Subcutaneous preadipocyte (primary cell): ENCODE data around the gene CDC34. TPM values are rescaled to one million over a fixed set of nuclear protein-coding genes. Genes with fewer than 3 reads are reported as not detected.

Source experiments
- total RNA-seq: library from RNA; depleted of rRNA; stranded (reverse); fragments of >200 nt; gene quantifications from 2 replicates; pipeline ENCODE4 v1.2.3, GENCODE V29; 2012

Gene CDC34
- 41.5 and 44.8 TPM in 2 replicates for total RNA-seq

GRCh38 chr19:531753-532560 lies at the start of gene CDC34:
CDC34 (plus strand) TSS chr19:531760; CDS start chr19:531932, 172 bp downstream.

GRCh38 chr19:496112-496665 lies 35.4 kb upstream of the CDC34 start, which contains the start of gene MADCAM1:
MADCAM1 (plus strand) TSS chr19:496486; CDS start chr19:496500, 14 bp downstream.

GRCh38 chr19:507286-508203 lies 24.0 kb upstream of the CDC34 start, which contains the start of gene TPGS1:
TPGS1 (plus strand) TSS chr19:507497; CDS start chr19:507507, 10 bp downstream.

GRCh38 chr19:543910-544608 lies 12.5 kb downstream of the CDC34 start, which contains the start of gene GZMM:
GZMM (plus strand) TSS chr19:544053; CDS start chr19:544072, 19 bp downstream.

GRCh38 chr19:572140-572742 lies 40.7 kb downstream of the CDC34 start, which contains the start of gene BSG:
BSG (plus strand) TSS chr19:572596; CDS start chr19:572635, 39 bp downstream.

GRCh38 chr19:589693-590395 lies 58.3 kb downstream of the CDC34 start, which contains the start of gene HCN2:
HCN2 (plus strand) TSS chr19:589881; CDS start chr19:589946, 65 bp downstream.

Other genes with a start within 250 kb of the CDC34 start
- gene PLPP2, start 240.4 kb upstream of the CDC34 start, total RNA-seq, result 7.6 and 9.6 TPM in 2 replicates
- gene MIER2, start 187.0 kb upstream of the CDC34 start, total RNA-seq, result 13.2 and 15.2 TPM in 2 replicates
- under 0.01 and 0.20 TPM in 2 replicates for gene C2CD4C, start 122.6 kb upstream of the CDC34 start, total RNA-seq
- 0.39 and 0.73 TPM in 2 replicates for gene SHC2, start 70.7 kb upstream of the CDC34 start, total RNA-seq
- under 0.01 and 0.37 TPM in 2 replicates for gene MADCAM1, start 35.3 kb upstream of the CDC34 start, total RNA-seq
- gene TPGS1, start 24.3 kb upstream of the CDC34 start, total RNA-seq, result 27.6 and 43.0 TPM in 2 replicates
- not detected in 2 replicates for gene GZMM, start 12.3 kb downstream of the CDC34 start, total RNA-seq
- 287 and 293 TPM in 2 replicates for gene BSG, start 40.8 kb downstream of the CDC34 start, total RNA-seq
- 0.37 and 0.59 TPM in 2 replicates for gene HCN2, start 58.1 kb downstream of the CDC34 start, total RNA-seq
- gene POLRMT, start 101.8 kb downstream of the CDC34 start, total RNA-seq, result 27.6 and 34.6 TPM in 2 replicates
- not detected in 2 replicates for gene FGF22, start 108.1 kb downstream of the CDC34 start, total RNA-seq
- 37.5 and 48.5 TPM in 2 replicates for gene RNF126, start 131.5 kb downstream of the CDC34 start, total RNA-seq
- 29.9 and 33.8 TPM in 2 replicates for gene FSTL3, start 144.6 kb downstream of the CDC34 start, total RNA-seq
- not detected in 2 replicates for gene PRSS57, start 163.7 kb downstream of the CDC34 start, total RNA-seq
- 2.5 and 9.9 TPM in 2 replicates for gene PALM, start 177.2 kb downstream of the CDC34 start, total RNA-seq
- 0.20 TPM in 1 of 2 replicates, not detected in the other for gene MISP, start 219.4 kb downstream of the CDC34 start, total RNA-seq